GM06990 (cell line): ENCODE data around the gene SUMF1.
A peak's percentile ranks its signal among the peaks of the same experiment; 100 is the strongest.

ENCODE experiments used
- DNase-seq: peaks from one replicate; pipeline ENCODE4 v3.0.0-alpha.2; 2011; ENCODE audit not compliant: insufficient read length; ENCODE audit errors: extremely low read depth
- H3K27me3 ChIP-seq: replicated peaks from 2 replicates; pipeline ENCODE4 v1.6.0; 2011; ENCODE audit warnings: low read length; ENCODE audit not compliant: control insufficient read depth, insufficient read depth
- H3K36me3 ChIP-seq: 2 replicates; pipeline ENCODE4 v1.5.1; 2011; ENCODE audit warnings: low read length; ENCODE audit not compliant: control insufficient read depth, insufficient read depth
- H3K4me3 ChIP-seq: replicated peaks from 2 replicates; pipeline ENCODE4 v1.5.1; 2011; ENCODE audit warnings: low read depth, mild to moderate bottlenecking, control low read depth, low read length
- CTCF ChIP-seq: IDR thresholded peaks from 2 replicates; pipeline ENCODE4 v1.5.1; 2011; ENCODE audit warnings: low read length, control low read depth, mild to moderate bottlenecking, inconsistent platforms; ENCODE audit not compliant: insufficient read depth, poor library complexity, severe bottlenecking

The SUMF1 gene

GRCh38 chr3:4356546-4357410, 110.3 kb downstream of the SUMF1 start:
- no peak for TF ChIP-seq CTCF
- Histone ChIP-seq H3K36me3 (no peaks in the 10 kb centered on the region), H3K27me3 (no peaks in the 10 kb centered on the region), H3K4me3 (no peak overlapping the region)
- no peak for DNase-seq

- TF ChIP-seq CTCF, result no peak
- Histone ChIP-seq H3K27me3 (no peaks in the 10 kb centered on the region), H3K36me3 (no peaks in the 10 kb centered on the region), H3K4me3 (no peak overlapping the region)
- no peak for DNase-seq
Measured at GRCh38 chr3:4356220-4356540, 110.9 kb downstream of the SUMF1 start.

- no peaks in the 10 kb centered on the region for H3K27me3 ChIP-seq
- DNase-seq, result no peak
- H3K36me3 ChIP-seq, result no peaks in the 10 kb centered on the region
- no peak for TF ChIP-seq CTCF
- no peak overlapping the region for H3K4me3 ChIP-seq
Measured at GRCh38 chr3:4355401-4356219, 111.5 kb downstream of the SUMF1 start.

- Histone ChIP-seq H3K36me3 (no peaks in the 10 kb centered on the region), H3K4me3 (no peak overlapping the region), H3K27me3 (no peaks in the 10 kb centered on the region)
- DNase-seq, result no peak
- TF ChIP-seq CTCF, result no peak
Measured at GRCh38 chr3:4351872-4352271, 115.2 kb downstream of the SUMF1 start.

- H3K4me3 ChIP-seq, result peak overlapping the region; percentile 36
- H3K27me3 ChIP-seq, result no peaks in the 10 kb centered on the region
- no peak for DNase-seq
- no peaks in the 10 kb centered on the region for H3K36me3 ChIP-seq
- TF ChIP-seq CTCF, result no peak
Measured at GRCh38 chr3:4351164-4351855, 115.8 kb downstream of the SUMF1 start.
